CD4-positive, alpha-beta T cell (primary cell): ENCODE measurements around the gene NADK2. TPM values are rescaled to one million over a fixed set of nuclear protein-coding genes. Genes with fewer than 3 reads are reported as not detected.

Source experiments
- ATAC-seq: fragments of 200-7000 bp; cut with Tn5 transposase; one replicate; pipeline ENCODE4 v1.10.0; 2022; ENCODE audit warnings: mild to moderate bottlenecking; ENCODE audit not compliant: poor library complexity
- CTCF ChIA-PET: fragments of 350-600 bp; sonication (Branson Sonifier 250); formaldehyde crosslinking; loops from one replicate; lab custom pipeline; 2021; ENCODE audit warnings: antibody characterized with exemption, inconsistent platforms; lab: Charles Lee
- POLR2A ChIA-PET: fragments of 350-600 bp; sonication (Branson Sonifier 250); formaldehyde crosslinking; loops from one replicate; lab custom pipeline; 2021; ENCODE audit warnings: antibody characterized with exemption, inconsistent platforms; lab: Charles Lee
- DNase-seq, 14 experiments: peaks; one replicate each; pipeline ENCODE4 v3.0.0-alpha.2; 2013 to 2020; ENCODE audit warnings: mixed read lengths in 2 of 14
- H3K27ac ChIP-seq, 2 donors: one replicate each; pipeline versions ENCODE4 v1.5.1 to v1.7.0; 2013; ENCODE audit warnings: low read length in 2 of 2, low read depth in 1 of 2, mild to moderate bottlenecking in 1 of 2
- H3K27me3 ChIP-seq, 2 experiments: 1 replicate in 1 of 2; 2 replicates in 1 of 2; pipeline versions ENCODE4 v1.6.1 to v1.7.0; 2013; ENCODE audit warnings: low read length in 2 of 2, control low read depth in 1 of 2, mild to moderate bottlenecking in 1 of 2, moderate library complexity in 1 of 2; ENCODE audit not compliant: insufficient read depth in 2 of 2, control insufficient read depth in 1 of 2
- H3K36me3 ChIP-seq: one replicate; pipeline ENCODE4 v1.6.1; 2013; ENCODE audit warnings: low read length, control low read depth; ENCODE audit not compliant: insufficient read depth
- H3K4me1 ChIP-seq: one replicate; pipeline ENCODE4 v1.6.1; 2013; ENCODE audit warnings: low read length, control low read depth; ENCODE audit not compliant: insufficient read depth
- H3K4me3 ChIP-seq: one replicate; pipeline ENCODE4 v1.5.1; 2013; ENCODE audit warnings: mild to moderate bottlenecking, low read length, moderate library complexity
- H3K9me3 ChIP-seq, 2 experiments: 1 replicate in 1 of 2; 2 replicates in 1 of 2; pipeline versions ENCODE4 v1.6.1 to v1.7.0; 2013; ENCODE audit warnings: low read length in 2 of 2, mild to moderate bottlenecking in 2 of 2, control low read depth in 1 of 2, moderate library complexity in 1 of 2; ENCODE audit not compliant: control insufficient read depth in 1 of 2, insufficient read depth in 1 of 2
- H3K27ac Mint-ChIP-seq: one replicate; pipeline ENCODE4 v1.8.0; 2020; ENCODE audit warnings: mixed read lengths
- H3K27me3 Mint-ChIP-seq: one replicate; pipeline ENCODE4 v1.8.0; 2021; ENCODE audit warnings: mixed read lengths
- H3K36me3 Mint-ChIP-seq: one replicate; pipeline ENCODE4 v1.8.0; 2021; ENCODE audit warnings: low read depth, mixed read lengths
- H3K4me1 Mint-ChIP-seq: one replicate; pipeline ENCODE4 v1.8.0; 2021; ENCODE audit warnings: low read depth, mixed read lengths
- H3K4me3 Mint-ChIP-seq: one replicate; pipeline ENCODE4 v1.8.0; 2020; ENCODE audit warnings: mild to moderate bottlenecking, mixed read lengths
- H3K9me3 Mint-ChIP-seq: one replicate; pipeline ENCODE4 v1.8.0; 2020; ENCODE audit warnings: mixed read lengths
- CTCF ChIP-seq: fragments of 200-600 bp; IDR thresholded peaks from one replicate; pipeline ENCODE4 v1.8.0; 2022; ENCODE audit warnings: antibody characterized with exemption, mild to moderate bottlenecking
- intact Hi-C, 2 experiments: fragments of 100-400 bp; cut with DNase I in 1 of 2; cut with micrococcal nuclease in 1 of 2; formaldehyde crosslinking; loops; one replicate each; pipeline versions ENCODE4 v1.15.1 to v1.9.0; 2023 to 2025; cut with DNase I, micrococcal nuclease
- total RNA-seq, 174 experiments: library from RNA in 2 of 174; stranded (reverse) in 2 of 174; gene quantifications; one replicate each; pipeline ENCODE4 v1.2.3 and lab custom pipeline; 2021 to 2026

The NADK2 gene
- total RNA-seq, 2 experiments from 2014 or later, result 12.5 to 13.3 TPM

DNA sequence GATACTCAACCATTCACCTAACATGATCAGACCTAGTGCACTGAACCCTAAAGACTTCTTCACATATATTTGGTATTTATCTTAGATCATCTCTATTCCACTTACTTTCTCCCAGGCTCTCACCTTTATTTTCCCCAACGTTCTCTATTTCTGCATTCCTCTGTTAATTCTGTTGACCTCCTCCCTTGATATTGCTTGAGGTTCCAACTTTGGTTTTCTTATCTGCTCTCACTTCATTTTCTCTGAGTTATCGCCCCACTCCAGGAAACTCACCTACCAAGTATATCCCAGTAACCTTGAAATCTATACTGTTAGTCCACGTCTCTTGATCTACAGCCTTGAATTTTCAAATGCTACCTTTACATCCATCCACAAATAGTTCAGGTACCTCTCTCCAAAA, 9.2 kb downstream of the NADK2 start:
- H3K9me3 ChIP-seq, result no peaks in the 10 kb centered on the region
- H3K4me3 ChIP-seq, result no peak overlapping the region
- DNase-seq, result no peak
- Mint-ChIP-seq H3K27me3 (no peaks in the 10 kb centered on the region), H3K36me3 (no peaks in the 10 kb centered on the region), H3K4me1 (peaks cover 25% of the 10 kb centered on the region), H3K9me3 (no peaks in the 10 kb centered on the region), H3K4me3 (no peak overlapping the region), H3K27ac (no peak overlapping the region)
- CTCF ChIA-PET, result interaction anchor here (2.8 kb wide), 1 partner anchor 9 kb away, joined by 12 read pairs; the partner anchor contains the start of gene NADK2
- intact Hi-C loops, result loop anchor here in 1 of 2 experiments (10.0 kb wide), 1 partner anchor 618 kb away; the partner anchor contains the start of gene SPEF2
- TF ChIP-seq CTCF, result no peak
- no peak overlapping the region for H3K27ac ChIP-seq
- H3K36me3 ChIP-seq, result no peaks in the 10 kb centered on the region
- POLR2A ChIA-PET, result interaction anchor here (1.4 kb wide), 1 partner anchor 9 kb away, joined by 3 read pairs; the partner anchor contains the start of gene NADK2
- no peaks in the 10 kb centered on the region for H3K4me1 ChIP-seq
- ATAC-seq, result no peak
- no peaks in the 10 kb centered on the region for H3K27me3 ChIP-seq

DNA sequence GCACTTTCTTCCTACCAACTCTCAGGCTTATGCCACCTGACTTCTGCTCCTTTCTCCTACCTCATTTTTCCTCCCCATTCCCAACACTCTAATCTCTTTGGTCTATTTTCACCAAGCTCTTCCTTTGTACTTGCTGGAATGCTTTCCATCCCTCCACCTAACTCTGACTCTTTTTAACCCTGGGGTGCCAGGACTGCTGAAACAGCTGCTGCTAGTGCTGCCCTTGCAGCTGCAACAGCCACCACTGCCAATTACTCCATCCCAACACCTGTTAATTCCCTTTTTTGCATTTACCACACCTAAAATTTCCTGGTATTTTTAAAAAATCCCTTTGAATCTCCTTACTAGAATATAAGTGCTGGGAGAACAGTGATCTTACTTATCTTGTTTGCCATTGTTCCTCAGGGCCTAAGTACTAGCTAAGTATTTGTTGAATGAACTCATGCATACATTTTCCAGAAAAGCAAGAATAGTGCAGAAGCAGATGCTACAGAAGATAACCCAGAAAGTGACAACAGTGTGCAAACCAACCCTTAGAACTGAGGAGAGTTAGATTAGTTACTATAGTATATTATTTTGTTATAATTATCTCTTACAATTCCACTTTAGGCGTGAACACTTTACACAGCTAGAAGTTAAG, 11.5 kb downstream of the NADK2 start:
- intact Hi-C loops, result loop anchor here in 1 of 2 experiments (10.0 kb wide), 1 partner anchor 615 kb away; the partner anchor contains the start of gene SPEF2
- Mint-ChIP-seq H3K4me1 (peaks cover 18% of the 10 kb centered on the region), H3K4me3 (no peak overlapping the region), H3K36me3 (no peaks in the 10 kb centered on the region), H3K27ac (no peak overlapping the region), H3K9me3 (no peaks in the 10 kb centered on the region), H3K27me3 (no peaks in the 10 kb centered on the region)
- Histone ChIP-seq H3K9me3 (no peaks in the 10 kb centered on the region), H3K27ac (no peak overlapping the region), H3K4me1 (no peaks in the 10 kb centered on the region), H3K4me3 (no peak overlapping the region), H3K27me3 (no peaks in the 10 kb centered on the region), H3K36me3 (peaks cover 8% of the 10 kb centered on the region)
- CTCF ChIA-PET, result interaction anchor here (2.8 kb wide), 1 partner anchor 11 kb away, joined by 12 read pairs; the partner anchor contains the start of gene NADK2
- POLR2A ChIA-PET, result interaction anchor here (0.6 to 3.2 kb wide), 2 partner anchors 12 to 82 kb away, joined by 3 to 13 read pairs; partner anchors contain the start of gene NADK2
- no peak for DNase-seq
- ATAC-seq, result no peak
- TF ChIP-seq CTCF, result no peak

- no peak for ATAC-seq
- no peak for DNase-seq
- no peak overlapping the region for H3K4me3 ChIP-seq
- intact Hi-C loops, result no loop called here
- no peaks in the 10 kb centered on the region for H3K4me1 ChIP-seq
- ChIA-PET CTCF (interaction anchor here (2.2 kb wide), 1 partner anchor 13 kb away, joined by 10 read pairs; the partner anchor contains the start of gene NADK2), POLR2A (interaction anchor here (0.6 to 3.2 kb wide), 3 partner anchors 10 to 78 kb away, joined by 4 to 13 read pairs (median 5); partner anchors contain the start of genes LMBRD2 and NADK2)
- H3K9me3 ChIP-seq, result no peaks in the 10 kb centered on the region
- H3K27me3 ChIP-seq, result no peaks in the 10 kb centered on the region
- Mint-ChIP-seq H3K4me1 (peaks cover 18% of the 10 kb centered on the region), H3K27me3 (no peaks in the 10 kb centered on the region), H3K36me3 (no peaks in the 10 kb centered on the region), H3K4me3 (no peak overlapping the region), H3K27ac (no peak overlapping the region), H3K9me3 (no peaks in the 10 kb centered on the region)
- TF ChIP-seq CTCF, result no peak
- no peak overlapping the region for H3K27ac ChIP-seq
- H3K36me3 ChIP-seq, result peaks cover 17% of the 10 kb centered on the region
Measured at GRCh38 chr5:36228505-36228904, 13.2 kb downstream of the NADK2 start.
